Measurements from ENCODE around the gene ZNF576.
"Not testable (repeated sequence)": the region's sequence is repeated elsewhere in the genome, so short reads cannot be mapped to it uniquely, and the experiment has no call there.

ZNF576 gene

DNA sequence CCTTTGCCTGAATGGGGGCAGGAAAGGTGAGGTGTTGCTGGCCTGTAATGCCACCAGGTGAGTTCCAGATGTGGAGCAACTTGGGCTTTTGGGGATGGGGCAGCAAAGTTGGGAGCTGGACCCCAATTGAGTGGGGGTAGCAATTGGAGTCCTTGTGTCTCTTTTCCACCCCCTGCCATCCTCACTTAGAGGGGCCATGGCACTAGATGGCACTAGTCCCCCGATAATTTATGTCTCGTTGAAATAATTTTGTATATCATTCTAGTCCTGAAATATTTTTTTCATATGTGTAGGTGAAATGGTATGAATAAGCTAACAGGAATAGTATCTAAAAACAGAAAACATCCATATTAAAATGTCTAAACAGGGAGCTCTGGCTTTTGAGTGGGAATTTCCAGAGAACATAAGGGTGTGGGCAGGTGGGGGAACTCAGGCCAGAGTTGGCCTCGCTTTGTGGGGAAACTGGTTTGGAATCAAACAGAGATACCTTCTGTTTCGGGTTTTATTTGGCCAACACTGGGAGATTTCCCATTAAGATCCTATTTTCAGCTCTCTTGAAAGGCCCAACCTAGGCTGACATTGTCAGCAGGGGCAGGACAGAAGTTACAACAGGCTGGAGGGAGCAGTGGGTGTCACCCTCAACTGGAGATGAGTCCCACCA, 3.4 kb downstream of the ZNF576 start:
- TF ChIP-seq GATA1 (IDR thresholded peaks at IDR 0.05; ENCODE audit: low read depth, low read length) = no peak
- no peak for TF ChIP-seq POLR2A (IDR thresholded peaks at IDR 0.05; ENCODE audit: low read length)

DNA sequence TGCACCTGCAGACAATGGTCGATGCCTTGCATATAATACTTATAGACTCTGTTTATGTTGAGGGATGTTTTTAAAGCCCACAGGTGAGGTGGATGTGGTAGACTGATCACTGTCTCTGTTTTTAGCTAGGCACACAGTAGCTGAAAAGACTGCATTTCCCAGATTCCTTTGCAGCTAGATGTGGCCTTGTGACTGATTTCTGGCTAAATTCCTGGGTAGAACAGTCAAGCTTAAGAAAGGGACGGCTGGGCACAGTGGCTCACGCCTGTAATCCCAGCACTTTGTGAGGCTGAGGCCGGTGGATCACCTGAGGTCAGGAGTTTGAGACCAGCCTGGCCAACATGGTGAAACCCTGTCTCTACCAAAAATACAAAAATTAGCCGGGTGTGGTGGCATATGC, 3.9 kb downstream of the ZNF576 start:
- DNase-seq = not testable (repeated sequence)

More for the DNA sequence above, 3.4 kb downstream of the ZNF576 start:
- no peak for DNase-seq

DNA sequence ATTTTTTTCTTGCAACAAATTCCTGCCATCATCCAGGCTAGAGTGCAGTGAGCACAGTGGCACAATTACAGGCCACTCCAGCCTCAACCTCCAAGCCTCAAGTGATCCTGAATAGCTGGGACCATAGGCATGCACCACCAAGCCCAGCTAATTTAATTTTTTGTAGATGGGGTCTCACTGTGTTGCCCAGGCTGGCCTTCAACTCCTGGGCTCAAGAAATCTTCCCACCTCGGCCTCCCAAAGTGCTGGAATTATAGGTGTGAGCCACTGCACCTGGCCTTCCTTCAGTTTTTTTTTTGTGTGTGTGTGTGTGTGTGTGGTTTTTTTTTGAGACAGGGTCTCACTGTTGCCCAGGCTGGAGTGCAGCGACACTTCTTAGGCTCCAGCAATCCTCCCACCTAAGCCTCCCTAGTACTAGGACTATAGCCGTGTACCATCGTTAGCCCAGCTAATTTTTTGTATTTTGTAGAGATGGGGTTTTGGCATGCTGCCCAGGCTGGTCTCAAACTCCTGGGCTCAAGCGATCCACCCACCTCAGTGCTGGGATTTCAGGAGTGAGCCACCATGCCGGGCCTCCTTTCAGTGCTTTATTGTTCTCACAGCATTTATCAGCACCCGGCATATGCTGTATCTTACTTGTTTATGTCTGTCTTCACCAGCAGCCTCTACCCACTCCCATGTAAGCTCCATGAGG, 9.6 kb downstream of the ZNF576 start:
- DNase-seq = no peak
- TF ChIP-seq POLR2A (IDR thresholded peaks at IDR 0.05; ENCODE audit: low read length) = no peak
- no peak for TF ChIP-seq GATA1 (IDR thresholded peaks at IDR 0.05; ENCODE audit: low read depth, low read length)

GRCh38 chr19:43606569-43607229, 10.3 kb downstream of the ZNF576 start:
- no peak for DNase-seq
- TF ChIP-seq POLR2A (IDR thresholded peaks at IDR 0.05; ENCODE audit: low read length) = no peak
- TF ChIP-seq GATA1 (IDR thresholded peaks at IDR 0.05; ENCODE audit: low read depth, low read length) = no peak

GRCh38 chr19:43607238-43608205, 11.1 kb downstream of the ZNF576 start:
- TF ChIP-seq GATA1 (IDR thresholded peaks at IDR 0.05; ENCODE audit: low read depth, low read length) (no peak), POLR2A (IDR thresholded peaks at IDR 0.05; ENCODE audit: low read length) (no peak)
- no peak for DNase-seq

- no peak for TF ChIP-seq POLR2A (IDR thresholded peaks at IDR 0.05; ENCODE audit: low read length)
- TF ChIP-seq GATA1 (IDR thresholded peaks at IDR 0.05; ENCODE audit: low read depth, low read length) = no peak
- peak in 1 of 2 experiments; percentile 28 for DNase-seq
Measured at GRCh38 chr19:43609872-43610271, 13.5 kb downstream of the ZNF576 start.

DNA sequence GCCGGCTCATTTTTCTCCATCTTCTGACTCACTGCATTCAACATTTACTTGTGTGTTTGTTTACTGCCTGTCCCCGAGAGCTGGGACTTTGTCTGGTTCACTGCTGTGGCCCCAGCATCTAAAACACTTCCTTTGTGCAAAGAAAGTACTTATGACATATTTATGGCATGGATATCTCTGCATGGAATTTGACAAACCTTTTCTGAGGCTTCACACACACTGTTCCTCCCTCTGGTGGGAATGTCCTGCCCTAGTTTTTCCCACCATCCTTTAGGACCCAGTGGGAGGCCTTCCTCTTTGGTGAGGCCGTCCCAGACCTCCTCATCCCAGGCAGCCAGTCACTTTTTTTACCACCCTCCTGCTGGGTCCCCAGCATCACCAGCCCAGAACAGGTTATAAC, 14.1 kb downstream of the ZNF576 start:
- no peak for TF ChIP-seq POLR2A (IDR thresholded peaks at IDR 0.05; ENCODE audit: low read length)
- no peak for TF ChIP-seq GATA1 (IDR thresholded peaks at IDR 0.05; ENCODE audit: low read depth, low read length)
- no peak for DNase-seq

DNA sequence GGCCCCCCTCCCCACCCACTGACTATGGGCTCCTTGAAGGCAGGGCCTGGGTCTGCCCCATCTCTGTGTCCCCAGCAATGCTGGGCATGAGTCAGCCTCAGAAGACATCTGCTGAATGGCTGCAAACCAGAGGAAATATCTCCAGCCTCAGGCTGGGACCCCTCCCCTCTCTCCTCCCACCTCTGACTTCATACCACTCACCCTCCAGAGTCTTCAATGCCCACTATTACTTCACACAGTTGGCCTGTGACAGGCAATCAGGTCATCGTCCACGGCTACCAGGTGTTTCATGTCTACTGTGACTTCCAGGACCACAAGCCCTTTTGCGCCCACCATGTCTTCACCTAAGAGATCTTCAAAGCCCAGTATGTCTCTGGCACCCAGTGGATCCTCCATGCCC, 15.4 kb downstream of the ZNF576 start, which contains the start of gene SRRM5:
Gene SRRM5 (plus strand): TSS at position 301 of the 400 bp plus-strand sequence. CDS start 34 bp downstream, at position 335.
- DNase-seq = no peak
- TF ChIP-seq POLR2A (IDR thresholded peaks at IDR 0.05; ENCODE audit: low read length) = no peak
- TF ChIP-seq GATA1 (IDR thresholded peaks at IDR 0.05; ENCODE audit: low read depth, low read length) = no peak

- TF ChIP-seq GATA1 (IDR thresholded peaks at IDR 0.05; ENCODE audit: low read depth, low read length) = no peak
- no peak for TF ChIP-seq POLR2A (IDR thresholded peaks at IDR 0.05; ENCODE audit: low read length)
- no peak for DNase-seq
Measured at GRCh38 chr19:43612374-43612773, 16.0 kb downstream of the ZNF576 start.

GRCh38 chr19:43616306-43616705, 19.9 kb downstream of the ZNF576 start:
- DNase-seq = peak in 1 of 2 experiments; percentile 41
- TF ChIP-seq GATA1 (IDR thresholded peaks at IDR 0.05; ENCODE audit: low read depth, low read length) = no peak
- no peak for TF ChIP-seq POLR2A (IDR thresholded peaks at IDR 0.05; ENCODE audit: low read length)

GRCh38 chr19:43616954-43617353, 20.6 kb downstream of the ZNF576 start:
- DNase-seq = no peak
- no peak for TF ChIP-seq GATA1 (IDR thresholded peaks at IDR 0.05; ENCODE audit: low read depth, low read length)
- no peak for TF ChIP-seq POLR2A (IDR thresholded peaks at IDR 0.05; ENCODE audit: low read length)

- DNase-seq = peak; percentile 81 to 82
- TF ChIP-seq POLR2A (IDR thresholded peaks at IDR 0.05; ENCODE audit: low read length) (no peak), GATA1 (IDR thresholded peaks at IDR 0.05; ENCODE audit: low read depth, low read length) (no peak)
Measured at GRCh38 chr19:43618921-43619261, 22.5 kb downstream of the ZNF576 start.

DNA sequence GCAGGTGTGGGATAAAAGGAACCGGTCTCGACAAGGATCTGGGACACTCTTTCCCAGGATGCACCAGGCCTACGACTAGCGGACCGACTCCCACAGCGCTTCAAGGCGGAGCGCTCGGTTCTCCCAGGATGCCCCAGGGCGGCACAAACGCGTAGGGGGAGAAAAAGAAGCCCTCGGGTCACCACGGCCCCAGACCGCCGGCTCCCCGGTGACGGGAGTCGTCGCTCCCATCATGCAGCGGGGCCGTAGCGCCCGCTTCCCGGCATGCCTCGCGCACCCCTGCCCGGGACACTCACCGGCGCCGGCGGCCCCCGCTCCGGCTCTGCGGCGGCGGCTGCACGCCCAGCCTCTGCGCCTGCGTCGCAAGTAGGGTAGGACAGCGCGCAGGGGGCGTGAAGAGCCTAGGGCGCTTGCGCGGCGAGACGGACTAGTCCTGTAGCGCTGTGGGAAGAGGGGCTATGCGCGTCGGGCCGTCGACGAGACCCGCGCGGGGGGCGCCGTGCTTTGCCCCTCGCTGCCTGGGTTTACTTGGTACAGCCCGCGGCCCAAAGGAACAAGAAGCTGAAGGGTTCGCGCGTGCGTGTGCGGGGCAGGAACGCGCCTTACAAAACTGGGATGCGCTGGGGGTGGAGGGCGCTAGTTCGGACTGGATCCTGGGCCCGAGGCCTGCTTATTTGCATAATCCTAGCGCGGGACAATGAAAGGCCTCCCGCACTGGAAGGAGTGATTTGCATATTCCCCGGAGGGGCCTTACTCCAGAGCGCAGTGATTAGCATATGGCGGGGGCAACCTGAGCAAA, 23.1 kb downstream of the ZNF576 start, which contains the start of gene ZNF428:
Gene ZNF428 (minus strand): TSS at position 368 of the 799 bp plus-strand sequence. CDS start 5,325 bp downstream, outside the sequence.
- TF ChIP-seq GATA1 (IDR thresholded peaks at IDR 0.05; ENCODE audit: low read depth, low read length) (no peak), POLR2A (IDR thresholded peaks at IDR 0.05; ENCODE audit: low read length) (peak; percentile 97)
- peak; percentile 92 to 94 for DNase-seq
